H1 (cell line): ENCODE results near the gene RCHY1.

Experiments
- CTCF ChIP-seq, 3 experiments: IDR thresholded peaks; 1 replicate in 2 of 3; 2 replicates in 1 of 3; pipeline versions ENCODE4 v1.5.1 to v1.6.1; 2011; ENCODE audit warnings: low read length in 3 of 3, mild to moderate bottlenecking in 3 of 3, inconsistent platforms in 2 of 3, low read depth in 1 of 3, moderate library complexity in 1 of 3; ENCODE audit not compliant: insufficient read depth in 1 of 3; ENCODE audit errors: control extremely low read depth in 1 of 3
- EZH2 ChIP-seq: fragments of 200-600 bp; sonication (generic); IDR thresholded peaks from 2 replicates; pipeline ENCODE4 v1.7.1; 2012; ENCODE audit warnings: low read depth, mild to moderate bottlenecking, moderate library complexity, low read length, inconsistent platforms; ENCODE audit not compliant: severe bottlenecking
- MAFK ChIP-seq: IDR thresholded peaks from 2 replicates; pipeline ENCODE4 v1.6.1; 2012; ENCODE audit warnings: low read depth, mild to moderate bottlenecking, improper control_type of control experiment, low read length
- NRF1 ChIP-seq: IDR thresholded peaks from 2 replicates; pipeline ENCODE4 v1.6.1; 2011; ENCODE audit warnings: mild to moderate bottlenecking, low read depth, low read length, improper control_type of control experiment
- POLR2A ChIP-seq, 2 experiments: IDR thresholded peaks; 1 replicate in 1 of 2; 2 replicates in 1 of 2; pipeline ENCODE4 v1.6.1; 2011; ENCODE audit warnings: low read depth in 2 of 2, low read length in 2 of 2, mild to moderate bottlenecking in 2 of 2; ENCODE audit errors: control extremely low read depth in 1 of 2
- POLR2AphosphoS5 ChIP-seq: IDR thresholded peaks from 2 replicates; pipeline ENCODE4 v1.6.1; 2011; ENCODE audit warnings: low read depth, low read length
- RFX5 ChIP-seq: IDR thresholded peaks from 2 replicates; pipeline ENCODE4 v1.6.1; 2011; ENCODE audit warnings: low read depth, low read length, improper control_type of control experiment, borderline replicate concordance
- YY1 ChIP-seq: IDR thresholded peaks from 2 replicates; pipeline ENCODE4 v1.6.1; 2011; ENCODE audit warnings: low read depth, mild to moderate bottlenecking, low read length

- TF ChIP-seq MAFK, result no peak
- no peak for TF ChIP-seq CTCF (IDR thresholded peaks at IDR 0.05; ENCODE audit: control extremely low read depth in 1 of 3, insufficient read depth in 1 of 3, low read depth in 1 of 3, low read length in 3 of 3)
- TF ChIP-seq NRF1, result no peak
- no peak for TF ChIP-seq POLR2AphosphoS5
- TF ChIP-seq YY1, result no peak
- no peak for TF ChIP-seq EZH2
- no peak for TF ChIP-seq POLR2A (IDR thresholded peaks at IDR 0.05; ENCODE audit: control extremely low read depth in 1 of 2, low read depth in 2 of 2, low read length in 2 of 2)
- TF ChIP-seq RFX5, result no peak
Observed at GRCh38 chr4:75470738-75471137, 43.5 kb downstream of the RCHY1 start.
